GDM1 (cell line): ENCODE data around the gene EML3.

Experiments used
- DNase-seq: peaks from one replicate; lab custom pipeline; 2025; lab: John Stamatoyannopoulos, UW

EML3 gene

DNA sequence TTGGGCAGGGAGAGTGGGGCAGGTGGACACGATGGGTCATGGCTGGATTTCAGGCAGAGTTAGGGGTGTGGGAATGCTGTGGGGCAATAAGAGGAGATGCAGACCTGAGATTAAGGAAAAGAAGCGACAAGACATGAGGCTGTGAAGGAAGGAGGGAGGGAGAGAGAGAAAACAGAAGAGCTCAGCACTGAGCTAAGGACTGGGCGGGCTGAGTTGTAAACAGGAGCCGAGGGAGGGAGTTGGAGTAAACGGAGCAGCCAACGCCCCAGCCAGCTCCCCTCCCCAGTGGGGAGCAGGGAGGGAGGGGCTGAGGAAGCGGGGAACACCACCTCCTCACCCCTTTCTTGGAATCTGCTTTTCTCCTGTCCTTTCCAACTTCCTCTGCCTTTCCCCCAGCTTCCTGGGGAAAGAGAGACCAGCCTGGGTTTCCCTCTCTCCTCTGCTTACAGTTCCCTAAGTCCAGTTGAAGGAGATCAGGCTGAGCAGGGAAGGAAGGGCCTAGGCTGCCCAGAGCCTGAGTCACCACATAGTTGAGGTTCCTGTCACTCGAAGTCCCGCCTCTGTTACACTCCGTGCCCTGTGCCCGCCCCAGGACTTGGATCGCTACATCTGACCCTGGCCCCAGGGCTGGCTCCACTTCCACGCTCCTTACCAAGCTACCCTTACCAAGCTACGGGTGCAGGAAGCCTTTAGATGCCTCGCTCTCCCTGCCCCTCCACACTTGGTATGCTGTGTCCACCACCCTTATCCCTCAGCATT is 59.3 kb downstream of the EML3 start:
- peak; percentile 66 for DNase-seq

- no peak for DNase-seq
Measured at GRCh38 chr11:62552485-62553079, 60.0 kb downstream of the EML3 start.
